Measurements from ENCODE around the gene USP49.

- no peak for TF ChIP-seq EP300 (IDR thresholded peaks at IDR 0.05)
- TF ChIP-seq CTCF (IDR thresholded peaks at IDR 0.05), result no peak
- no peak for TF ChIP-seq POLR2A (IDR thresholded peaks at IDR 0.05)
Measured at GRCh38 chr6:41758641-41759035, 136.5 kb downstream of the USP49 start.
